H54 (cell line): Measurements from ENCODE around the gene GBF1.

Experiments used
- DNase-seq: peaks from one replicate; pipeline ENCODE4 v3.0.0; 2011; ENCODE audit warnings: low spot score, mixed read lengths; ENCODE audit not compliant: insufficient read length
- FAIRE-seq: peaks from 3 replicates; lab custom pipeline; 2011; peaks lifted over from hg19 to GRCh38; lab: Jason Lieb, UNC
- POLR2A ChIP-seq: IDR thresholded peaks from 2 replicates; pipeline ENCODE4 v1.6.1; 2011; ENCODE audit warnings: low read depth, mild to moderate bottlenecking, low read length

The GBF1 gene

GRCh38 chr10:102396730-102397151 lies 151.4 kb downstream of the GBF1 start:
- TF ChIP-seq POLR2A, result no peak
- FAIRE-seq, result no peak
- no peak for DNase-seq

- DNase-seq, result no peak
- no peak for TF ChIP-seq POLR2A
- FAIRE-seq, result no peak
These were observed 152.2 kb downstream of the GBF1 start for GRCh38 chr10:102397222-102398171.

GRCh38 chr10:102398172-102399020 lies 153.1 kb downstream of the GBF1 start:
- DNase-seq (no peak), FAIRE-seq (no peak)
- no peak for TF ChIP-seq POLR2A

- peak; percentile 93 for DNase-seq
- FAIRE-seq, result no peak
- peak; percentile 54 for TF ChIP-seq POLR2A
These were observed 154.1 kb downstream of the GBF1 start for GRCh38 chr10:102399217-102400021.

GRCh38 chr10:102400076-102400475 lies 154.7 kb downstream of the GBF1 start:
- no peak for FAIRE-seq
- DNase-seq, result no peak
- TF ChIP-seq POLR2A, result no peak

GRCh38 chr10:102400598-102401341 lies 155.4 kb downstream of the GBF1 start:
- TF ChIP-seq POLR2A, result no peak
- FAIRE-seq (no peak), DNase-seq (no peak)

GRCh38 chr10:102401342-102401654 lies 156.0 kb downstream of the GBF1 start:
- TF ChIP-seq POLR2A, result no peak
- FAIRE-seq (no peak), DNase-seq (no peak)

- no peak for FAIRE-seq
These were observed 156.6 kb downstream of the GBF1 start for GRCh38 chr10:102401735-102402511.

GRCh38 chr10:102402512-102402896 lies 157.2 kb downstream of the GBF1 start:
- DNase-seq (no peak), FAIRE-seq (no peak)
- no peak for TF ChIP-seq POLR2A

More at GRCh38 chr10:102401735-102402511, 156.6 kb downstream of the GBF1 start:
- TF ChIP-seq POLR2A, result no peak
- peak; percentile 91 for DNase-seq

GRCh38 chr10:102403115-102403514 lies 157.8 kb downstream of the GBF1 start:
- no peak for FAIRE-seq
- no peak for DNase-seq
- TF ChIP-seq POLR2A, result no peak

- no peak for FAIRE-seq
- TF ChIP-seq POLR2A, result no peak; the same call in 1 of the 2 replicates
- DNase-seq, result no peak
These were observed 159.2 kb downstream of the GBF1 start for GRCh38 chr10:102404361-102405107.
